GM12878 (cell line): Measurements from ENCODE around the gene FARS2. TPM values are rescaled to one million over a fixed set of nuclear protein-coding genes. Genes with fewer than 3 reads are reported as not detected.

Experiments
- ATAC-seq: fragments of 200-7000 bp; cut with Tn5 transposase; 3 replicates; pipeline ENCODE4 v1.9.1; 2020; ENCODE audit warnings: mild to moderate bottlenecking, moderate library complexity
- BruUV-seq: library from RNA; stranded (reverse); fragments of 400-500 nt; replicated peaks from 2 replicates; lab custom pipeline; 2021; lab: Mats Ljungman, UMichigan
- CTCF ChIA-PET: fragments of 300-600 bp; sonication (Branson Sonifier 250); formaldehyde crosslinking; extraction: SDS; loops from one replicate; lab custom pipeline; 2021; ENCODE audit warnings: inconsistent platforms; lab: Yijun Ruan, JAX
- POLR2A ChIA-PET: fragments of 350-600 bp; formaldehyde crosslinking; extraction: SDS; loops from one replicate; lab custom pipeline; 2021; ENCODE audit warnings: inconsistent platforms; lab: Charles Lee
- RAD21 ChIA-PET: fragments of 300-600 bp; sonication (Branson Sonifier 250); formaldehyde crosslinking; loops from one replicate; lab custom pipeline; 2023; ENCODE audit warnings: antibody characterized with exemption; ENCODE audit not compliant: unreplicated experiment; lab: Charles Lee
- SMC1A ChIA-PET: fragments of 300-600 bp; sonication (Branson Sonifier 250); formaldehyde crosslinking; loops from one replicate; lab custom pipeline; 2023; ENCODE audit not compliant: unreplicated experiment, uncharacterized antibody; lab: Charles Lee
- DNase-seq: peaks from one replicate; pipeline ENCODE4 v3.0.0-alpha.2; 2011; ENCODE audit warnings: low read depth, low spot score
- FAIRE-seq: peaks from 3 replicates; lab custom pipeline; 2011; peaks lifted over from hg19 to GRCh38; lab: Jason Lieb, UNC
- H2AFZ ChIP-seq: 2 replicates; pipeline ENCODE4 v1.6.0; 2011; ENCODE audit warnings: low read depth, low read length, control low read depth; ENCODE audit not compliant: control insufficient read depth
- H3K27ac ChIP-seq: 2 replicates; pipeline ENCODE4 v1.5.1; 2011; ENCODE audit warnings: control low read depth; ENCODE audit not compliant: control insufficient read depth, insufficient read depth
- H3K27me3 ChIP-seq, 2 experiments: replicated peaks in 1 of 2; 2 replicates each; pipeline versions ENCODE4 v1.6.0 to v1.6.1; 2011; ENCODE audit warnings: low read length in 1 of 2; ENCODE audit not compliant: control insufficient read depth in 2 of 2, insufficient read depth in 2 of 2
- H3K36me3 ChIP-seq, 2 experiments: 2 replicates each; pipeline ENCODE4 v1.5.1; 2011; ENCODE audit warnings: low read length in 1 of 2; ENCODE audit not compliant: control insufficient read depth in 2 of 2, insufficient read depth in 2 of 2
- H3K4me1 ChIP-seq: 2 replicates; pipeline ENCODE4 v1.6.1; 2011; ENCODE audit warnings: mild to moderate bottlenecking, low read length, moderate library complexity, mixed read lengths; ENCODE audit not compliant: control insufficient read depth, insufficient read depth
- H3K4me2 ChIP-seq: 2 replicates; pipeline ENCODE4 v1.6.0; 2011; ENCODE audit warnings: control low read depth; ENCODE audit not compliant: control insufficient read depth, insufficient read depth
- H3K4me3 ChIP-seq: fragments of 200-600 bp; sonication (generic); 2 replicates; pipeline ENCODE4 v1.5.1; 2016
- H3K79me2 ChIP-seq: 2 replicates; pipeline ENCODE4 v1.6.0; 2011; ENCODE audit warnings: low read length; ENCODE audit not compliant: control insufficient read depth, insufficient read depth
- H3K9ac ChIP-seq: 2 replicates; pipeline ENCODE4 v1.8.0; 2011; ENCODE audit warnings: low read length, control low read depth, mixed read lengths; ENCODE audit not compliant: control insufficient read depth, insufficient read depth
- H3K9me3 ChIP-seq: replicated peaks from 3 replicates; pipeline ENCODE4 v1.5.1; 2011; ENCODE audit warnings: mild to moderate bottlenecking, low read length; ENCODE audit not compliant: control insufficient read depth, insufficient read depth
- H4K20me1 ChIP-seq: 2 replicates; pipeline ENCODE4 v1.6.0; 2011; ENCODE audit not compliant: control insufficient read depth, insufficient read depth
- CREB1 ChIP-seq: IDR thresholded peaks from 2 replicates; pipeline ENCODE4 v1.6.1; 2012; ENCODE audit warnings: low read depth, mild to moderate bottlenecking, inconsistent platforms
- NFYA ChIP-seq: IDR thresholded peaks from 2 replicates; pipeline ENCODE4 v1.6.1; 2011; ENCODE audit warnings: low read depth, mild to moderate bottlenecking, low read length, improper control_type of control experiment, borderline replicate concordance
- NR2F1 ChIP-seq: fragments of 450-650 bp; conservative IDR thresholded peaks from 2 replicates; pipeline ENCODE4 v1.6.1; 2017; ENCODE audit warnings: mild to moderate bottlenecking
- PAX8 ChIP-seq: fragments of 450-650 bp; IDR thresholded peaks from 2 replicates; pipeline ENCODE4 v1.6.1; 2017; ENCODE audit warnings: mild to moderate bottlenecking, moderate library complexity
- RAD21 ChIP-seq: IDR thresholded peaks from 2 replicates; pipeline ENCODE4 v1.6.1; 2011; ENCODE audit warnings: mild to moderate bottlenecking, low read depth, low read length, moderate library complexity; ENCODE audit not compliant: insufficient read depth
- RUNX3 ChIP-seq: IDR thresholded peaks from 2 replicates; pipeline ENCODE4 v1.6.1; 2012; ENCODE audit warnings: low read length, inconsistent platforms
- SIX5 ChIP-seq: IDR thresholded peaks from 2 replicates; pipeline ENCODE4 v1.6.1; 2011; ENCODE audit warnings: mild to moderate bottlenecking, low read depth, low read length, moderate library complexity; ENCODE audit not compliant: severe bottlenecking
- SMC3 ChIP-seq: IDR thresholded peaks from 2 replicates; pipeline ENCODE4 v1.6.1; 2011; ENCODE audit warnings: low read length, improper control_type of control experiment, borderline replicate concordance
- SUPT20H ChIP-seq: IDR thresholded peaks from 2 replicates; pipeline ENCODE4 v1.6.1; 2011; ENCODE audit warnings: low read depth, mild to moderate bottlenecking, low read length, moderate library complexity, borderline replicate concordance; ENCODE audit not compliant: control insufficient read depth
- ZZZ3 ChIP-seq: IDR thresholded peaks from 2 replicates; pipeline ENCODE4 v1.6.1; 2011; ENCODE audit warnings: low read depth; ENCODE audit not compliant: control insufficient read depth, insufficient read length
- WGBS: methylation state at CpG from one replicate; pipeline ENCODE4 v1.1.6; 2016; ENCODE audit warnings: low lambda C conversion rate; ENCODE audit not compliant: insufficient replicate concordance, insufficient coverage; ENCODE audit errors: missing lambda C conversion rate; 5-methylcytosine and 5-hydroxymethylcytosine counted together
- in situ Hi-C: fragments of 300-500 bp; cut with MboI; formaldehyde crosslinking; loops from 9 replicates; pipeline ENCODE4 v1.14.3; 2018; ENCODE audit warnings: mixed read lengths
- intact Hi-C: fragments of 100-400 bp; cut with micrococcal nuclease; formaldehyde crosslinking; loops from one replicate; pipeline ENCODE4 v1.14.2; 2022; ENCODE audit not compliant: unreplicated experiment
- polyA plus RNA-seq, 11 experiments: library from polyadenylated mRNA; depleted of rRNA in 4 of 11; unstranded in 6 of 11; stranded (reverse) in 5 of 11; fragments of >200 nt; fragmentation: Nextera tagmentation in 4 of 11; fragmentation: Illumina TruSeq in 1 of 11; extraction: Ambion mirVana in 4 of 11; extraction: Trizol in 1 of 11; gene quantifications; 1 replicate in 1 of 11; 2 replicates in 10 of 11; pipeline versions ENCODE4 v1.2.1 to v1.2.3, GENCODE V29; 2011 to 2016; ENCODE audit warnings: inconsistent platforms in 2 of 11, missing spikeins in 2 of 11, low read depth in 1 of 11
- total RNA-seq, 4 experiments: library from RNA; depleted of rRNA in 3 of 4; stranded (reverse); fragments of >200 nt in 3 of 4; fragmentation: Illumina TruSeq in 1 of 4; extraction: Trizol in 1 of 4; gene quantifications; 2 replicates each; pipeline versions ENCODE4 v1.2.1 to v1.2.3, GENCODE V29; 2013 to 2021
- TF ChIP-seq, protein P1 (sequence below), 3 experiments: IDR thresholded peaks in 2 of 3; conservative IDR thresholded peaks in 1 of 3; 2 replicates each; pipeline ENCODE4 v1.5.1; 2011; ENCODE audit warnings: low read depth in 3 of 3, low read length in 3 of 3, mild to moderate bottlenecking in 3 of 3, control low read depth in 2 of 3, moderate library complexity in 2 of 3, inconsistent platforms in 1 of 3, mixed read lengths in 1 of 3; ENCODE audit not compliant: control insufficient read depth in 2 of 3, insufficient read depth in 1 of 3; ENCODE audit errors: extremely low read depth in 1 of 3
- TF ChIP-seq, protein P2 (sequence below): IDR thresholded peaks from 2 replicates; pipeline ENCODE4 v1.6.1; 2011; ENCODE audit warnings: borderline replicate concordance, low read depth, mild to moderate bottlenecking, moderate library complexity, mixed read lengths, low read length; ENCODE audit not compliant: insufficient read depth; ENCODE audit errors: extremely low read length
- TF ChIP-seq, protein P3 (sequence below): fragments of 450-650 bp; formaldehyde crosslinking; IDR thresholded peaks from 2 replicates; pipeline ENCODE4 v1.4.0; 2022; ENCODE audit warnings: mild to moderate bottlenecking, moderate library complexity

The FARS2 gene
- total and polyA plus RNA-seq, 10 of the 15 experiments (the other 5 are each of a cell fraction or from before 2014, with no cell fraction given): 16.8 to 46.7 (median 25.6) TPM

DNA sequence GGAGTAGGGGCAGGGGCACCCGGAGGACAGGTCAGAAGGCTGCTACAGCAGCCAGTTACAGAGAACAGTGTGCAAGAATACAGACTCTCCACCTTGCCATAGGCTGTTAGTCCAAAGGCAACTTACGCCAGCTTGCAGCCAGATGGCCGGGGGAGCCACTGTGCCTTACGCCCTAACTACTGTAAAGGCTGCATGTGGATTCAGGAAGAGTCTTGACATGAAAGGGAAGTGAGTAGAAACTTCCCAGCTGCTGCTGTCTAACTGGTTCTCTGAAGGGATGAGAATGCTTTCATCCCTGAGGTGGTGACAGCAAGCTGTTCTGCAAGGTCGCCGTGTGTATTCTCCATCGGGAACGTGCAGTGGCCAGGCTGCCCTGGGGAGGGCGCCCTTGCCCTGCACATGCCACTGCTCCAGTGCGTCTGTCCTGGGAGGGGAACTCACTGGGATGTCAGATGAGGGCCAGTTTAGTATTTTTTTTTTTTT is 46.7 kb upstream of the FARS2 start (continued):
- no peak for TF ChIP-seq CREB1
- no peak for TF ChIP-seq SIX5
- no peak for TF ChIP-seq PAX8
- TF ChIP-seq, protein P1, sequence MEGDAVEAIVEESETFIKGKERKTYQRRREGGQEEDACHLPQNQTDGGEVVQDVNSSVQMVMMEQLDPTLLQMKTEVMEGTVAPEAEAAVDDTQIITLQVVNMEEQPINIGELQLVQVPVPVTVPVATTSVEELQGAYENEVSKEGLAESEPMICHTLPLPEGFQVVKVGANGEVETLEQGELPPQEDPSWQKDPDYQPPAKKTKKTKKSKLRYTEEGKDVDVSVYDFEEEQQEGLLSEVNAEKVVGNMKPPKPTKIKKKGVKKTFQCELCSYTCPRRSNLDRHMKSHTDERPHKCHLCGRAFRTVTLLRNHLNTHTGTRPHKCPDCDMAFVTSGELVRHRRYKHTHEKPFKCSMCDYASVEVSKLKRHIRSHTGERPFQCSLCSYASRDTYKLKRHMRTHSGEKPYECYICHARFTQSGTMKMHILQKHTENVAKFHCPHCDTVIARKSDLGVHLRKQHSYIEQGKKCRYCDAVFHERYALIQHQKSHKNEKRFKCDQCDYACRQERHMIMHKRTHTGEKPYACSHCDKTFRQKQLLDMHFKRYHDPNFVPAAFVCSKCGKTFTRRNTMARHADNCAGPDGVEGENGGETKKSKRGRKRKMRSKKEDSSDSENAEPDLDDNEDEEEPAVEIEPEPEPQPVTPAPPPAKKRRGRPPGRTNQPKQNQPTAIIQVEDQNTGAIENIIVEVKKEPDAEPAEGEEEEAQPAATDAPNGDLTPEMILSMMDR (IDR thresholded peaks at IDR 0.05 in 2 of 3, conservative IDR thresholded peaks at IDR 0.05 in 1 of 3; ENCODE audit: control insufficient read depth in 2 of 3, extremely low read depth in 1 of 3, insufficient read depth in 1 of 3, low read depth in 3 of 3, low read length in 3 of 3): peak; percentile 58 to 73 (median 70)
- TF ChIP-seq, all 136 proteins: peak for 3

DNA sequence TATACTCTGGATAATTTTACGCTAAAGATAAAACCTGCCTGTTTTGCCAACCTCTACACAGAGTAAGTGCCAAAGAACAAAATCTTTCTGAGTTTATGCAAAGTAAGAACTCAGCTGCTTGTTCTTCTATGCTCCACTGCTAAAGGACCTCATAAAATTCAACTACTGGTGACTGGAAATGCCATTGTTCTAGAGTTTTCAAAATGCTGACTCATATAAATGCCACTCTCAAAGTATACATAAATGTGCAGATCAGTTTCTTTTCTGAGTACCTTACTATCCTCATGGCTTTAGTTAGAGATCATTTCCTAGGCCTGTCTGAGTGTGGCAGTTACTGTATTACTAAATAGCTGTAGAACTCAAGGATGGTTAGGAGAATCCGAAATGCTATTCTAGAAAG is 46.2 kb upstream of the FARS2 start:
- no peaks in the 10 kb centered on the region for H3K9me3 ChIP-seq
- WGBS: 99% methylated on average over 2 of the region's 2 CpGs
- ChIA-PET CTCF (interaction anchor here (0.7 to 3.7 kb wide), 13 partner anchors 9 to 193 kb away, joined by 3 to 29 read pairs (median 4); no protein-coding TSS in a partner anchor), POLR2A (no interaction called here), RAD21 (interaction anchor here (1.2 to 3.1 kb wide), 4 partner anchors 20 to 88 kb away, joined by 3 to 17 read pairs (median 4); no protein-coding TSS in a partner anchor), SMC1A (interaction anchor here (0.8 to 2.4 kb wide), 3 partner anchors 15 to 87 kb away, joined by 3 to 12 read pairs (median 8); no protein-coding TSS in a partner anchor)
- FAIRE-seq (no peak), ATAC-seq (no peak), DNase-seq (no peak)
- no peak overlapping the region for H3K4me3 ChIP-seq
- H3K9ac ChIP-seq: no peak overlapping the region
- H4K20me1 ChIP-seq: no peaks in the 10 kb centered on the region
- peaks cover 0 to 4% of the 10 kb centered on the region in 2 experiments; a peak in 2 of 4 replicates for H3K36me3 ChIP-seq
- intact Hi-C loops (loop anchor here (1.0 kb wide), 1 partner anchor 88 kb away; no protein-coding TSS in a partner anchor), in situ Hi-C loops (no loop called here)
- no peak overlapping the region for H2AFZ ChIP-seq
- H3K4me1 ChIP-seq: no peaks in the 10 kb centered on the region
- BruUV-seq: no TSS peak
- TF ChIP-seq, protein P2, sequence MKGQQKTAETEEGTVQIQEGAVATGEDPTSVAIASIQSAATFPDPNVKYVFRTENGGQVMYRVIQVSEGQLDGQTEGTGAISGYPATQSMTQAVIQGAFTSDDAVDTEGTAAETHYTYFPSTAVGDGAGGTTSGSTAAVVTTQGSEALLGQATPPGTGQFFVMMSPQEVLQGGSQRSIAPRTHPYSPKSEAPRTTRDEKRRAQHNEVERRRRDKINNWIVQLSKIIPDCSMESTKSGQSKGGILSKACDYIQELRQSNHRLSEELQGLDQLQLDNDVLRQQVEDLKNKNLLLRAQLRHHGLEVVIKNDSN: no peak
- TF ChIP-seq RAD21 (no peak), NR2F1 (no peak), RUNX3 (no peak), NFYA (no peak), SUPT20H (no peak), ZZZ3 (no peak), SMC3 (no peak)
- TF ChIP-seq, protein P3, sequence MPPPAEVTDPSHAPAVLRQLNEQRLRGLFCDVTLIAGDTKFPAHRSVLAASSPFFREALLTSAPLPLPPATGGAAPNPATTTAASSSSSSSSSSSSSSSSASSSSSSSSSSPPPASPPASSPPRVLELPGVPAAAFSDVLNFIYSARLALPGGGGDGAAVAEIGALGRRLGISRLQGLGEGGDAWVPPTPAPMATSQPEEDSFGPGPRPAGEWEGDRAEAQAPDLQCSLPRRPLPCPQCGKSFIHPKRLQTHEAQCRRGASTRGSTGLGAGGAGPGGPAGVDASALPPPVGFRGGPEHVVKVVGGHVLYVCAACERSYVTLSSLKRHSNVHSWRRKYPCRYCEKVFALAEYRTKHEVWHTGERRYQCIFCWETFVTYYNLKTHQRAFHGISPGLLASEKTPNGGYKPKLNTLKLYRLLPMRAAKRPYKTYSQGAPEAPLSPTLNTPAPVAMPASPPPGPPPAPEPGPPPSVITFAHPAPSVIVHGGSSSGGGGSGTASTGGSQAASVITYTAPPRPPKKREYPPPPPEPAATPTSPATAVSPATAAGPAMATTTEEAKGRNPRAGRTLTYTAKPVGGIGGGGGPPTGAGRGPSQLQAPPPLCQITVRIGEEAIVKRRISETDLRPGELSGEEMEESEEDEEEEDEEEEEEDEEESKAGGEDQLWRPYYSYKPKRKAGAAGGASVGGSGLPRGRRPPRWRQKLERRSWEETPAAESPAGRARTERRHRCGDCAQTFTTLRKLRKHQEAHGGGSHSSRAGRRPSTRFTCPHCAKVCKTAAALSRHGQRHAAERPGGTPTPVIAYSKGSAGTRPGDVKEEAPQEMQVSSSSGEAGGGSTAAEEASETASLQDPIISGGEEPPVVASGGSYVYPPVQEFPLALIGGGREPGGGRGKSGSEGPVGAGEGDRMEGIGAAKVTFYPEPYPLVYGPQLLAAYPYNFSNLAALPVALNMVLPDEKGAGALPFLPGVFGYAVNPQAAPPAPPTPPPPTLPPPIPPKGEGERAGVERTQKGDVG (CRISPR knock-in tag): no peak
- no peaks in the 10 kb centered on the region for H3K27me3 ChIP-seq
- H3K27ac ChIP-seq: no peak overlapping the region
- no peaks in the 10 kb centered on the region for H3K79me2 ChIP-seq
- H3K4me2 ChIP-seq: no peak overlapping the region
